Mesothelial cell of epicardium (in vitro differentiated cells): ENCODE measurements around the gene FRMPD4. TPM values are rescaled to one million over a fixed set of nuclear protein-coding genes. Genes with fewer than 3 reads are reported as not detected.

Experiments used
- DNase-seq, 2 experiments: peaks; one replicate each; pipeline ENCODE4 v3.0.0; 2021; ENCODE audit warnings: low spot score in 2 of 2; ENCODE audit not compliant: unreplicated experiment in 2 of 2
- H3K27ac Mint-ChIP-seq: 2 replicates; pipeline ENCODE4 v1.8.0; 2021; ENCODE audit warnings: mixed read lengths
- H3K27me3 Mint-ChIP-seq: 2 replicates; pipeline ENCODE4 v1.8.0; 2021; ENCODE audit warnings: low read depth, mixed read lengths
- H3K36me3 Mint-ChIP-seq: 2 replicates; pipeline ENCODE4 v1.8.0; 2021; ENCODE audit warnings: mixed read lengths
- H3K4me1 Mint-ChIP-seq: 2 replicates; pipeline ENCODE4 v1.8.0; 2021; ENCODE audit warnings: mixed read lengths
- H3K4me3 Mint-ChIP-seq: 2 replicates; pipeline ENCODE4 v1.8.0; 2021; ENCODE audit warnings: mild to moderate bottlenecking, moderate library complexity, mixed read lengths
- H3K9me3 Mint-ChIP-seq: 2 replicates; pipeline ENCODE4 v1.8.0; 2021; ENCODE audit warnings: mixed read lengths
- total RNA-seq: library from RNA; stranded (reverse); gene quantifications from 3 replicates; pipeline ENCODE4 v1.2.1, GENCODE V29; 2021
- TF ChIP-seq, protein P1 (sequence below): fragments of 200-600 bp; sonication (generic); IDR thresholded peaks from one replicate; pipeline ENCODE4 v1.5.0; 2021; ENCODE audit warnings: antibody characterized with exemption; ENCODE audit not compliant: unreplicated experiment

The FRMPD4 gene
- total RNA-seq, 1 donor from 2014 or later = not detected

DNA sequence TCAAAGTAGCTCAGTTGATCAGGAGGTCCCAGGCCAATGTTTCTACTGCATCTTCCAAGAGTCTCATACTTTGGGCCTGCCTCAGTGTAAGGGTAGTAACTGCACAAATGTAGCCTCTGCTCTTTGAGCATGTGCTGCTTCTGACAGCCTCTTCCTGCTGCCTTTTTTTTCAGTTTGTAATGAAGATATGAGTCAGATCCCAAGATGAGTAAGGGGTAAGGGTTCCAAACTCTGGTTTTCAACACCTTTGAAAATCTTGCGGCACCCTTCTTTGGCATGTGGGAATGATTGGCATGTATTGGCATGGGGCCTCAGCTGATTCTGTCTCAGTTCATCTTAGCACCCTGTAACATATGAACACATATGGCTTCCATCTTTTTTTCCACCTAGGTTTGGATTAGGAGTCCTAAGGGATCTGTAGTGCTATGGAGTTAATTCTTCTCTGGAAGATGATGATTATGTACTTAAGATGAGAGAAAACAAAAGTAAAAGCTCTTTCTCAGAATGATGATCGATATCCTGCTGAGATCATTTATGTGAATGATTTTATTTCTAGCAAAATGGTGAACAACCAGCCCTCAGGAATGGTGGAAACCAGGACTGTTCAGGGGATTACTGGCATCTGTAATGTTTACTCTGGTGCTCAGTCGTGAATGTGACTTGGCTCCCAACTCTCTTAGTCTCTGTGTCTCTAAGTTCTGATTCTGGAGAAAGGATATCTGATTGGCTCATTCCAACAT, 534.3 kb downstream of the FRMPD4 start:
- no peaks in the 10 kb centered on the region for H3K36me3 Mint-ChIP-seq
- TF ChIP-seq, protein P1, sequence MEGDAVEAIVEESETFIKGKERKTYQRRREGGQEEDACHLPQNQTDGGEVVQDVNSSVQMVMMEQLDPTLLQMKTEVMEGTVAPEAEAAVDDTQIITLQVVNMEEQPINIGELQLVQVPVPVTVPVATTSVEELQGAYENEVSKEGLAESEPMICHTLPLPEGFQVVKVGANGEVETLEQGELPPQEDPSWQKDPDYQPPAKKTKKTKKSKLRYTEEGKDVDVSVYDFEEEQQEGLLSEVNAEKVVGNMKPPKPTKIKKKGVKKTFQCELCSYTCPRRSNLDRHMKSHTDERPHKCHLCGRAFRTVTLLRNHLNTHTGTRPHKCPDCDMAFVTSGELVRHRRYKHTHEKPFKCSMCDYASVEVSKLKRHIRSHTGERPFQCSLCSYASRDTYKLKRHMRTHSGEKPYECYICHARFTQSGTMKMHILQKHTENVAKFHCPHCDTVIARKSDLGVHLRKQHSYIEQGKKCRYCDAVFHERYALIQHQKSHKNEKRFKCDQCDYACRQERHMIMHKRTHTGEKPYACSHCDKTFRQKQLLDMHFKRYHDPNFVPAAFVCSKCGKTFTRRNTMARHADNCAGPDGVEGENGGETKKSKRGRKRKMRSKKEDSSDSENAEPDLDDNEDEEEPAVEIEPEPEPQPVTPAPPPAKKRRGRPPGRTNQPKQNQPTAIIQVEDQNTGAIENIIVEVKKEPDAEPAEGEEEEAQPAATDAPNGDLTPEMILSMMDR = no peak
- H3K9me3 Mint-ChIP-seq = peaks cover 32% of the 10 kb centered on the region
- H3K27me3 Mint-ChIP-seq = no peaks in the 10 kb centered on the region
- no peak overlapping the region for H3K4me3 Mint-ChIP-seq
- no peaks in the 10 kb centered on the region for H3K4me1 Mint-ChIP-seq
- no peak for DNase-seq
- no peak overlapping the region for H3K27ac Mint-ChIP-seq

DNA sequence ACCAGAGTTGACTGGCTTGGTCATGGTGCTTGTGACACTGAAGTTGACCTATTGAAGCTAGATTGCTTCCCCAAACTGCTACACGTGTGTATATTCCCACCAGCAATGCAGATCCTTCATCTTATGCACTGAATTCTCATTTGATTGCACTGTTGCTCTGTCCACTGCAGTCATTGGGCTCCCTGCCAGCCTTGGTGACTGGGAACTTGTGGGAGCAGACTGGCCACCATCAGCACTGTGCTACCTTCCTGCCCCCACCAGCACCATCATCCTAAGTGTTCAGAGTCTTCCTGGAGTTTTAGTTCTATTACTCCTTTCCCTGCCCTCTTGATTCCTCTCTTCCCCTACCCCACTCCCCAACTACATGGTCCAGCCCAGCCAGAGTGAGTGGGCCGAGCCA, 535.2 kb downstream of the FRMPD4 start:
- Mint-ChIP-seq H3K27ac (no peak overlapping the region), H3K27me3 (no peaks in the 10 kb centered on the region), H3K4me3 (no peak overlapping the region), H3K4me1 (no peaks in the 10 kb centered on the region), H3K36me3 (no peaks in the 10 kb centered on the region), H3K9me3 (peaks cover 38% of the 10 kb centered on the region)
- TF ChIP-seq, protein P1 = no peak
- DNase-seq = no peak

DNA sequence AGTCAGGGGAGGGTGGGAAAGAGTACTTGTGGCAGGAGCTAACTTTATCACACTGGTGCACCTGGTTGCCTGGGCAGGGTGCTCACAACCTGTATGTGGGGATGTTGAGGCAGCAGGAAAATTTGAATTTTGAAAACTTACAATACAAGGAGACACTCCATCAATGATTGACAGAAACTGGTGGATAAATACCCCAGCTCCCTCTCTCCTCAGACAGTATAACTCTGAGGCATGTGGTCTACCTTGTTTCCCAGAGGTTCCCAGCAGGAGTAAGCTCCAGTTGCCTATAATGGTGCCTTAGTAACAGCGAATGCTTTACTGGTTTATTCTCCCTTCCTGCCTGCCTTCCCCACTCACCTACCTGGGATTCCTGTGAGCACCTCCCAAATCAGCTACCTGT, 541.2 kb downstream of the FRMPD4 start:
- Mint-ChIP-seq H3K4me3 (no peak overlapping the region), H3K27me3 (peaks cover 14% of the 10 kb centered on the region), H3K9me3 (peaks cover 23% of the 10 kb centered on the region), H3K4me1 (no peaks in the 10 kb centered on the region), H3K27ac (no peak overlapping the region), H3K36me3 (no peaks in the 10 kb centered on the region)
- TF ChIP-seq, protein P1 = no peak
- no peak for DNase-seq

DNA sequence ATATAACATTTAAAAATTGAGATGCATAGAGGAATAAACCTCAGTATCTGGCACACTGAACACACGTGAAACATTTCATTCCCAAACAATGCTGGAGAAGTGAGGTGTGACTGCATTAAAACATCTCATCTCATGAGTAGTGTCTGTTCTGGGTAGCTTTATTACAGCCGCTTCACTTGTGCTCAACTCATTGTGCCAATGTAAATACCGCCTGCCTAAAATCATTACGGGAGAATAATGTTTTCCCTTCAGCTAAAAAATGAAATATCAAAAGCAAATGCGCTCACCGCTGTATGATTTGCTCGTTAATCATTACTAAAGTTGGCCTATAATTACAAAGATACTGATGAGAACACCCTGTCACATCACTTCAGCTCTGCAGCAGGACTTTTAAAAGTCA, 542.8 kb downstream of the FRMPD4 start:
- peaks cover 14% of the 10 kb centered on the region for H3K27me3 Mint-ChIP-seq
- TF ChIP-seq, protein P1 = no peak
- peaks cover 21% of the 10 kb centered on the region for H3K9me3 Mint-ChIP-seq
- H3K4me3 Mint-ChIP-seq = no peak overlapping the region
- no peak for DNase-seq
- no peaks in the 10 kb centered on the region for H3K4me1 Mint-ChIP-seq
- no peaks in the 10 kb centered on the region for H3K36me3 Mint-ChIP-seq
- no peak overlapping the region for H3K27ac Mint-ChIP-seq

DNA sequence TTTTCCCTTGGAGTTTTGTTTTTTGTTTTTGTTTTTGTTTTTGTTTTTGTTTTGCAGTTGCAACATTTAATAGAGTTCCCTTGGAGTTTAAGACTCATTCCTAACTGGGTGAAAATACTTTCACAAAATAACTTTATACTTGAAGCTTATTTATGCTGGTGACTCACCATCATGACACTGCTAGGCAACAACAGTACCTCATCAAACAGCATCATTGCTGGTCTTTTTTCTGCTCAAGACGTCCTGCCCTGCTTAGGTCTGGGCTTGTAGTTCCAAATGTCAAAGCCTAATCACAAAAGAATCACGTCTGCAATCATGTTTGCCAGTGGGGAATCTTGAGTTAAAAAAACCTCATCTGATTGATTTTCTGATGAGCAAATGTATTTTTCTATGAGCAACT, 547.3 kb downstream of the FRMPD4 start:
- Mint-ChIP-seq H3K9me3 (peaks cover 30% of the 10 kb centered on the region), H3K4me1 (no peaks in the 10 kb centered on the region), H3K27me3 (peaks cover 16% of the 10 kb centered on the region), H3K36me3 (no peaks in the 10 kb centered on the region), H3K27ac (no peak overlapping the region), H3K4me3 (no peak overlapping the region)
- TF ChIP-seq, protein P1 = no peak
- no peak for DNase-seq
